ENCODE data around the gene RING1.

The RING1 gene

DNA sequence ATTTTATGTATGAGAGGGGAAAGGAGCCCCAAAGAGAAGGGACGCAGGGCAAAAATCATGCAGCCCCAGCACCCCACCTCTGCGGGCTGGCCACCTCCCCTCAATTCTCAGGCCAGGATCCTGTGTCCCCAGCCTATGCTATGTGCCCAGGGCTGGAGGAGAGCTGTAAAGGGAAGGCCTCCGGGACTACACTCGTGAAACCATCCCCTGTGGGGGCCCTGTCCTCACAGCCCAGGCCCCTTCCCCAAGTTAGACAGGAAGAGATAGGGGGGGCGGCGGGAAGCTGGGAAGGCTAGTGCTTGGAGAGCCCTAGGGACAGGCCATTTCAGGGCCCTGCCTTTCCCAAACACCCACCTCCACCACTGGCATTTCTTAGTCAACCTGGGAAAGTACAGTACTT lies 14.7 kb upstream of the RING1 start:
- DNase-seq = no peak

GRCh38 chr6:33194431-33194979 lies 13.8 kb upstream of the RING1 start:
- peak in 1 of 2 experiments; percentile 37 for DNase-seq

- no peak for DNase-seq
Measured at GRCh38 chr6:33195304-33196165, 12.8 kb upstream of the RING1 start.

- peak; percentile 45 to 55 for DNase-seq
Measured at GRCh38 chr6:33197431-33198048, 10.8 kb upstream of the RING1 start.

- DNase-seq = no peak
Measured at GRCh38 chr6:33198159-33198852, 10.0 kb upstream of the RING1 start.

- no peak for DNase-seq
Measured at GRCh38 chr6:33198853-33199436, 9.4 kb upstream of the RING1 start.

DNA sequence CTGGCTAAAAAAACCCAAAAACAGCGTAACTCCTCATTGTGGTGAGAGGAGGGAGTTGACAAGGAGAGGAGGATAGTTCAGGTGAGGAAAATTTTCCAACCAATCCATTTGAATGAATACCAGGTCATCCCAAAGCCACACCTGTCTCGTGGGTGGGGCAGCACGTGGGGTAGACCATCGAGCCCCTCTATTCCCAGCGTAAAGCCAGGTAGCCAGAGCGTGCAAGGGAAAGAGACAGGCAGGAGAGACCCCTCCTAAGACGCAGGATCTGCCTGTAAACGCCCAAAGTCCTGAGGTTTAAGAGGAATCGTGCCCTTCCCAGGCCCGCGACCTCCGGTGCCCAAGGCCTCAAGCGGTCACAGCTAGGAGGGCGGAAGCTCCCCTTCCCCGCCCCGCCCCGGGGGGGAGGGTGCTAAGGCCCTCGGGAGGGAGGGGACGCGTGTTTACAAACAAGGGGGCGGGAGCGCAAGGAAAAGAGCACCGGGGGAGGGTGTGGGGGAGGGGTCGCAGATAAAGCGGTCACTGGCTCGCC lies 8.5 kb upstream of the RING1 start:
- DNase-seq = peak; percentile 33 to 63

DNA sequence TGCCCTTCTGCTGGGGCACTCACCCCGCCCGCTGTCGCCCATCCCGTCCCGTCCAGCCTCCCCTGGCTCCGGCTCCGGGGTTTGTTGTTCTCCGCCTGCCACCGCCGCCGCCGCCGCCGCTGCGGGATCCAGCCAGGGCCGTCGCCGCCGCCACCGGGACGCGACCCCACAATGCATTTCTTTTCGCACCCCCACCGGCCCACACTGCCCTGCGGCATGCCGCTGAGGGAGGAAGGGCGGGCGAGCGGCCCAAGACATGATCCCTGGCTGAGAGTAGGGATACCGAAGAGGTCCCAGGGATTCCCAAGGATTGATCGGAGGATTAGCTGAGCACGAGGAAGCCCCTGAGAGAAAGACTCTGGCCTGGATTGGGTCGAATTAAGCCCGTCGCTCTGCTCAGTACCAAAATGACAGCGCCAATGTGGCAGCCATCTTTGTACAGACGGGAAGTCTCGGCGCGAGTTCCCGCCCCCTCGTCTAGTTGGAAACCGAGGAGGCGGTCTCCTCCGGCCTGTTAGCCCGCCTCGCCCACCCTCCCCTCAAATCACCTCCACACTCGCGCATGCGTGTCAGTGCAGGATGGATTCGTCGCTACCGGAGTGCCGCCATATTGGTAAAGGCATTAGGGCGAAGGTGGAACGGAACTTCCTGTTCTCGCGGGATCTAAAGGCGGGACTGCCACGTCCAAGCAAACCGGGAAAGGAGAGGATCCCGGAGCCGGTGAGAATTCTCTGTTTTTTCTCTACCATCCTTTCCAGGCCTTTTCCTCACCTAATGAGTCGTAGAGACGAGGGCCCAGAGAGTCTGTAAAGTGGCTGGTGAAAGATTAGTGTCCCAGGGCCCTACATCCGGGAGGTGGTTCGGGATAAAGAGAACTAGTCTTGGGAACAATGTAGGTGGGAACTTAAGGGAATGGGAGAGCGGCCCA lies 7.8 kb upstream of the RING1 start, which contains the start of the genes RXRB and SLC39A7:
Gene RXRB (minus strand): TSS at position 447 of the 928 bp plus-strand sequence. CDS start 189 bp downstream, at position 258.
Gene SLC39A7 (plus strand): TSS at position 649 of the 928 bp plus-strand sequence. CDS start 379 bp downstream, outside the sequence.
- peak; percentile 99 for DNase-seq

GRCh38 chr6:33201147-33201545 lies 7.2 kb upstream of the RING1 start:
- no peak for DNase-seq

GRCh38 chr6:33201935-33202334 lies 6.4 kb upstream of the RING1 start:
- DNase-seq = no peak

DNA sequence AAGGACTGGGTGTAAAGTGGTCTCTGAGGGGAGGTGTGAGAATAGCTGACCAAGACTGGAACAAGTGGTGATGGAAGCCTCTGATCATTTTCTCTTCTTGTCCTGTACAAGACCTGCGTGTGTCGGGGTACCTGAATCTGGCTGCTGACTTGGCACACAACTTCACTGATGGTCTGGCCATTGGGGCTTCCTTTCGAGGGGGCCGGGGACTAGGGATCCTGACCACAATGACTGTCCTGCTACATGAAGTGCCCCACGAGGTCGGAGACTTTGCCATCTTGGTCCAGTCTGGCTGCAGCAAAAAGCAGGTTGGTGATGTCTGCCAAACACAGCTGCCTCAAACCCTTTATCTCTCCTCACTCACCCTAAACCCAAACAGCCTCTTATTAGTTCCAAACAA lies 5.5 kb upstream of the RING1 start:
- no peak for DNase-seq

DNA sequence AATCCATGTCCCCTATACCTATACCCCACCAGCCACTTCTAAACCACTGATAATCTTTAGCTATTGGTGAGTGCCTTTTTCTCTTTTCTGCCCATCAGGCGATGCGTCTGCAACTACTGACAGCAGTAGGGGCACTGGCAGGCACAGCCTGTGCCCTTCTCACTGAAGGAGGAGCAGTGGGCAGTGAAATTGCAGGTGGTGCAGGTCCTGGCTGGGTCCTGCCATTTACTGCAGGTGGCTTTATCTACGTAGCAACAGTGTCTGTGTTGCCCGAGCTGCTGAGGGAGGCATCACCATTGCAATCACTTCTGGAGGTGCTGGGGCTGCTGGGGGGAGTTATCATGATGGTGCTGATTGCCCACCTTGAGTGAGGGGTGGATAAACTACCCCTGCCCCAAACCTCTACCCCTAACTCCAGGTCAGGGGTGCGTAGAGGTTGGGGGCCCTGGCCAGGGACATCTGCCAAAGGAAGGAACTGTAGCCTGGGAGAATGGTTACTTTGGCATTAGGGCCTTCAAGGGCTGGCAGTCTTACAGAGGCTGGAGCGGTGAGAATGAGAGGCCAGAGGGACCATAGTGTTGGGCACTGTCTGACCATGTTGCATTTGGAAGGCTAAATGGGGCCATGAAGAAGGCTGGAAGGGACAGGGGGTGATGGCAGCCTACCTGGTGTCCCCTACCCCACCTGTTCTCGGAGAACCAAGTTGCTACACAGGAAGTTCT lies 4.7 kb upstream of the RING1 start:
- DNase-seq = no peak

DNA sequence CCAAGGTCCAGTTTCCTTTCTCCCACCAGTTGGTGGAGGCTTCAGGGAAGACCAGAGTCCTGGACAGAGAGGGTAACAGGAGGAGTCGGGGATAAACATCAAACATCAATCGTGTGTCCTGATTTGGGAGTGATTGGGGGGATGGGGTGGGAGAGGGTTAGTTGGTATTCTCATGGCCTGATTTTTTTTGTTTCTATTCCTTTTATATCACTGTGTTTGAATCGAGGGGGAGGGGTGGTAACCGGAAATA lies 4.2 kb upstream of the RING1 start:
- DNase-seq = no peak

GRCh38 chr6:33204415-33205190 lies 3.7 kb upstream of the RING1 start, which contains the start of gene HSD17B8:
HSD17B8 (plus strand) TSS chr6:33204655; CDS start chr6:33204669, 14 bp downstream.
- DNase-seq = peak; percentile 79 to 92

DNA sequence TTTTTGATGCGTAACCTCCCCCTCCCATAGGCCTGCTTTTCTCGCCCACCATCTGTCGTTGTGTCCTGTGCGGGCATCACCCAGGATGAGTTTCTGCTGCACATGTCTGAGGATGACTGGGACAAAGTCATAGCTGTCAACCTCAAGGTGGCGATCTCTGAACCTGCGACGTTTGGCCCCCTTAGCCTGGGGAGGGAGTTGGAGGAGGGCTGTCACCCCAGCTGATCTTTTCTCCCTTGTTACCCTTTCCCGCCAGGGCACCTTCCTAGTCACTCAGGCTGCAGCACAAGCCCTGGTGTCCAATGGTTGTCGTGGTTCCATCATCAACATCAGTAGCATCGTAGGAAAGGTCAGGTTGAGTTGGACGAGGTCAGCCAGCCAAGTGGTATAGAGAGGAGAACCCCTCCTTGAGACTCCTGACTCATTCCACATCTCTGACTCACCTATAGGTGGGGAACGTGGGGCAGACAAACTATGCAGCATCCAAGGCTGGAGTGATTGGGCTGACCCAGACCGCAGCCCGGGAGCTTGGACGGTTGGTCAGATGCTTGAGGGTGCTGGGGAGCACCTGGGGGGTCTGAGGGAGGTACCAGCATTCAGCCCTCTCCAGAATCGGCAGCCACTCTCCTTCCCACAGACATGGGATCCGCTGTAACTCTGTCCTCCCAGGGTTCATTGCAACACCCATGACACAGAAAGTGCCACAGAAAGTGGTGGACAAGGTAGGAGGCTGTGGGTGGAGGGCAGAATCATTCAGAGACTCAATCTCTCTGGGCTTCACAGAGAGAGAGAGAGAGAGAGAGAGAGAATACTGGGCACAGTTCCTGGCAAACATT lies 2.9 kb upstream of the RING1 start:
- DNase-seq = peak; percentile 33 to 64

- no peak for DNase-seq
Measured at GRCh38 chr6:33206027-33206863, 2.1 kb upstream of the RING1 start.

DNA sequence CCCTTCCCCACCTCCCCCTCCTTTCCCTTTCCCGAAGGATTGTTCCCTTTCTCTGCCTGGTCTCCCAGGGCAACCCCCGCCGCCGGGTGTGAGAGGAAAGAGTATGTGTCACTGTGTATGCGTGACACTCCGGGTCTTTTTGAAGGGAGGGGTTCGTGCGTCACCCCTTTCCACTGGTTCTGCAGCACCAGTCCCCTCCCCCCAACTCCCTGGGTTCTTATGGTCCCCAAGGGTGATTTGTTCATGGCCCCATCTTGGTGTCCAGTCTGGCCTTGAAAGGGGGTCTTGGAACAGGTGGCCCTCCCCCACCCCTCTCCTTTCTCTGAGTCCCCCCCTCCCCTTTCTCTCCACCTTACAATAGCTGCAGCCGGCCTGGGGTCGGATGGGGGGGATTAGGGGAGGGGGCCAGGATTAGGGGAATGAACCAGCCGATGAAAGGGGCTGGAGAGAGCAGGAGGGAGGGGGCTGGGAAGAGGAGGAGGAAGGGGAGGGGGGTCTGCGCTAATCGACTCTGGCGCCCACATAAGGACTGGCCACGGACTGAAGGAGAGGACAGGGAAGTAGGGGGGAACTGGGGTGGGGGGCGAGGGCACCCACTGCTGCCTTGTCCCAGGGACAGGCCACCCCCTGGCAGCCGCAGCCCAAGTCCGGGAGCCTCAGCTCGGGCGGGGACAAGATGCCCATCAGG lies 1.3 kb upstream of the RING1 start:
- no peak for DNase-seq
